GM19372 (cell line): ENCODE data around the gene RASGRF1.
"Not testable (repeated sequence)": the region's sequence is repeated elsewhere in the genome, so short reads cannot be mapped to it uniquely, and the experiment has no call there.

Experiments used
- ATAC-seq: cut with Tn5 transposase; IDR thresholded peaks from one replicate; pipeline ENCODE4 v1.9.1; 2021; ENCODE audit warnings: mild to moderate bottlenecking, low read depth, moderate library complexity; ENCODE audit not compliant: unreplicated experiment

RASGRF1 gene

DNA sequence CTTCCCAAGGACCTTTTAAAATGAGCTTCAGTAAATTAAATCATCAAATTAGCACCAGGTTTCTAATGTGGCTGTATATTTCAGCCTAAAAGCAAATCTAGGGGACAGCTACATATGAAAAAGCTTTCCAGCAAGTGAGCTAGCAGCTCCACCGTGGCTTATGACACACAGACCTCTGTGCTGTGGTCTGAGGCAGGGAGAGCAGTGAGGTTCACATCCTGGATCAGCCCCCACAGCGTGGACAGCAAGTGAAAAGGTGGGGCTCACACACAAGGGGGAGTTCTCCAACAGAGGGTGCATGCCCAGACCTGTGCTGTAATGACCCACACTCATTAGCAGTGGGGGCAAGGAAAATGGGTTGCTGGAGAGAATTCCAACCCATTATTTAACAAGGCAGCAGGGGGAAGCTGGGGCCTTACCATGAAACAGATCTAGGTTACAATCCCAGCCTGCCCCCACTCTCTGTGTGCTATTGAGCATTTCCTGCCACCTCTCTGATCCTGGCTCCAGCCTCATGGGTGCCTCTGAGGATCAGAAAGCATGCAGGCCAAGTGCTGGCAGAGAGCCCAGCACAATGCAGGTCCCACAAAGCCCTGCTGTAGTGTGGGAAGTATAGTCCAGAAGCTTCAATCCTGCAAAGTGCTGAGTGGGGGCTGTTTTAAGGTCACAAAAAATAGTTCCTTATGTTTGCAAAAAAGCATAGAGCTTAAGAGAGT, 48.2 kb downstream of the RASGRF1 start:
- ATAC-seq = no peak

DNA sequence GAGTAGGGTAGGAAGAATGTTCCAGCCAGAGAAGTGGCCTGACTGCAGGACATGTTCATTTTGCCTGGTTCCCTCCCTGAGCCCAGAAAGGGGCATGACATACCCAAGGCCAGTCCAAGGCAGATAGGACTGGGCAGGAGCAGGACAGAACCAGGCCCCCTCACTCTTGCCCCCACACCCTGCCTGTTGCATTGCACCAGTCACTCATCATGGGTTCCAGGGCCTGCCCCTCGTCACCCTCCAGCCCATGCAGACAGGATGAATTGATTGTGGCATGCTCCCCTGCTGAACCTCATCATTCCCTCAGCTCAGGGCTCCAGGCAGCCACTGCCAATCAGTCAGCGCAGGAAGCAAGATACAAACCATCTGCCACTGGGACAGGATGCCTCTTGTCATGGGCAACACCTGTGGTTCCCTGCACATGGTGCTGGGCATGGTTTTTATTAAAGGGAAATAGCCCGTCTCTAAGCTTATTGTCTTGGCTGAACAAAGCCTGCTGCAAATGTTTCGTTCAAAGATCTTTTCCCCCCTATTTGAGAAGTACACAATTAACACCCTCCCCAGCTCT, 48.9 kb downstream of the RASGRF1 start:
- ATAC-seq = no peak

GRCh38 chr15:79037848-79038247, 52.7 kb downstream of the RASGRF1 start:
- ATAC-seq = no peak

DNA sequence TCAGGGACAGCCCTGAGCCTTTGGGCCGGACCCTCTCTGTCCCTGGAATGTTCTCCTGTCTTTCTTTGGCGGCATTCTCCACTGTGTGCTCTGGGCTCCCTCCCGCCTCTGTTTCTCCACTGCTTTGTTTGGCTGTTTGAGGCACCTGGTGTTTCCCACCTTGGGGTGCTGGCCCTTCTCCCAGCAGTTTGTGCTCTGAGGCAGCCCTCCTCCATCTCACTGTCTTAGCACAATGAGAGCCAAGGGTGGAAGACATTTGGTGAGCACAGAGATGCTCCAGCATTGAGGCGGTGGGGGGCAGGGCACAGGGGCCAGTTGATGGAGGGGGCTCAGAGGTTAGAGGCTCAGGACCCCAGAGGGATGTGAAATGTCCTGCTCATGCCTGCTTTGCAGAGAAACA, 54.3 kb downstream of the RASGRF1 start:
- ATAC-seq = no peak

DNA sequence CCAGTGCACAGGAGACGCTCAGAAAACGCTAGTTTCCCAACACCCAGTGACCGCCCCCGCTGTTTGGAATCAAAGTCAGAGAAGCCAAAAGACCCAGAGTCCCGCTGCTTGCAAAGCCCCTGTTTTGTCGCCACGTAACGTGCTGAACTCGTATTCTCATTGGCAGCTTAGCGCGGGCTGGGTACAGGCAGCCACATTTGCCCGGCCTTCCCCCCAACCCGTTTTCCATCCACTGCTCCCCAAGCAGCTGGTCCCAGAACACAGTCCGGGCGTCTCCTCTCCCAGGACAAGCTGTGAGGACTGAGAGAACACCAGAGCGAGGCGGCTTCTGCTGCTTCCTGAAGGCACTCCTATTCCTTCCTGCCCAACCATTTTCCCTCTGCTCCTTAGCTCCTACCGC, 54.8 kb downstream of the RASGRF1 start:
- ATAC-seq = no peak

- no peak for ATAC-seq
Measured at GRCh38 chr15:79035111-79035601, 55.4 kb downstream of the RASGRF1 start.

- ATAC-seq = no peak
Measured at GRCh38 chr15:79034284-79034683, 56.3 kb downstream of the RASGRF1 start.

GRCh38 chr15:79032656-79033055, 57.9 kb downstream of the RASGRF1 start:
- no peak for ATAC-seq

DNA sequence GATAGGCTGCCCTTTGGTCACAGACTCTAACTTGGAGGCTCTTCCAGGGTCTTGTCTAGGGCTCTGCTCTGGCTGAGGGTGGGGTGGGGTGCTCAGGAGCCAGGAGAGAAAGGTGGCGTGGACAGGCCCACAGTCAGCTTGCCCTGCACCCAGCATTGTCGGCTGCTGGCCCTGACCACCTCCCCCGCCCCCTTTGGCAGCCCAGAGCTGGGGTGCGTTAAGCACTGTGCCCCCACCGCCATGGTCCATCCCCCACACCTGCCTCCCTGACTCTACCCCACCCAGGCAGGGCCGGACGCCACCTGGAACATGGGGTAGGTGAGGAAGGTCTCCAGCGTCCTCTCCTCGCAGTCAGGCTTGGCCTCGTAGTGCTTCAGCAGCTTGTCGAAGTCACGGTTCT, 58.8 kb downstream of the RASGRF1 start:
- ATAC-seq = no peak

DNA sequence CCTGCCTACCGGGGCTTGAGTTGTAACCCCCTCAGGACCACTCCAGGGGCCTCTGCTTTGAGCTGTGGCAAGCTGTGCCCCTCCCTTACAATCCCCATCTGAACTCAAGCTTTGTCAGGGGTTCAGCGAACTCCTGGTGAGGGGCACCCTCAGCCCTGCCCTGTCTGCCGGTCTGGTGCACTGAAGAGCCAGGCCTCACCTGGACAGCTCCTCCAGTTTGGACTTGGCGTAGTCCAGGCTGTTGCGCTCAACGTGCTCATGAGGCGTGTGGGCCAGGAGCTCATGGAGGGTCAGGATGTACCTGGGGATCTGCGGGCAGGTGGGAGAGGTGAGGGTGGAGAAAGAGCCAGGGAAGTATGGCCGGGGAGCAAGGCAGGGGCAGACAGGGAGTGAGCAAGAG, 59.4 kb downstream of the RASGRF1 start:
- ATAC-seq = no peak

GRCh38 chr15:79030470-79030869, 60.1 kb downstream of the RASGRF1 start:
- ATAC-seq = no peak

DNA sequence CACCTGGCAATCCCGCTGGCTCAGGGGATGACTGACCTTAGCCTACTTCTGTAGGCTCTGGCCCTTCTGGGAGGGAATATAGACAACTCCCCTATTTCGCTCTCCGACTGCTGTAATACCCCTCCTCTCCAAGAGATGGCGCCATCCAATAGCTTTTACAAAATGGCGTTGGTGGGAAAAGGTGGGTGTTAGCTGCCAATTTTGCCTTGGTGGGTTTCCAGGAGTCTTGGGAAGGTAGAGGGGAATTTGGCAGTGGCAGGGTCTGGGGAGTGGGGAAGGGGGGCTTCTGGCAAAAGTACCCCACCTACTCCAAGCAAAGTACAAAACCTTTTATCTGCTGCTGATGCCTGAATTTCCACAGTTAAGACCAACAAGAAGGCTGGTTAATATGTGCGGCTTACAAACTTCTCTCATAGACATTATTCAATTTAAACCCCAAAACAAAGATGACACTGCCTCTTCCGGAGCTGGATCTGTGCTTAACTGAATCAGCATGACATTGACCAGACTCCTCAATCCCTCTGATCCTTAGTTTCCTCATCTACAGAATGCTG, 62.1 kb downstream of the RASGRF1 start:
- no peak for ATAC-seq

DNA sequence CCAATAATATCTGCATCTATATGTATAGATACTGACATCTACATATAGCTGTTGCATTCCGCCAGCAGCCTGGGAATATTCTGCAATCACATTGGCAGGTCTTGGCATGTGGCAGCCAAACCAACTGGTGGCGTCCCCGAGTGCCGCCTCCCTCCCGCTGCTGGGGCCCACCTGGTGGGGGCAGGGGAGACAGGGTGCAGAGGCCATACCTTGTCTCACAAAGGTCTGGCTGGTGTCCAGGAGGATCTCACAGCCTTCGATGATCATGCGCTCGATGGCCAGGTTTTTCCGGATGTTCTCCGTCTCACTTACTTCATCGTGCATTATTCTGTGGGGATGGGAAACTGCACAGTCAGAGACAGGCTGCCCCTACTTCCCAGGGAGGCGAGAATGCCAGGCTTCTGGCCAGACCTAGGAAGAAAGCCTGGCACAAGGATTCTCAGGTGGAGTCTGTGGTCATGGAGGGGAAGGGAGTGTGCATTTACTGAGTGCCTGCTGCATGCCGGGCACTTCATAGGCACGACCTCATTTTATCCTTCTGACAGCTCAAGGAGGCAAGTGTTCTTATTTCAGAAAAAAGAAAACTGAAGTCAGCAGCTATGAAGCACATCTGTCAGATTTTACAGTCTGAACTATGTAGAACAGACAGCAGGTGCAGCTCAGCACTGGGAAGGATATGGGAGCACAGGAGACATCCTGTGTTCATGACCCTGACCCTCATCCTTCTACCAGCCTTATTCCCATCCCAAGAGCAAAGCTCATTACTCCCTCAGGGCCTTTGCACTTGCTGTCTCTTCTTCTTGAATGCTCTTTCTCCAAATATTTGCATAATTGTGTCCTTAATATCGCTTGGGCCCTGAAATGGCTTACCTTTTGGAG, 62.8 kb downstream of the RASGRF1 start:
- no peak for ATAC-seq

GRCh38 chr15:79025802-79026201, 64.8 kb downstream of the RASGRF1 start:
- no peak for ATAC-seq

DNA sequence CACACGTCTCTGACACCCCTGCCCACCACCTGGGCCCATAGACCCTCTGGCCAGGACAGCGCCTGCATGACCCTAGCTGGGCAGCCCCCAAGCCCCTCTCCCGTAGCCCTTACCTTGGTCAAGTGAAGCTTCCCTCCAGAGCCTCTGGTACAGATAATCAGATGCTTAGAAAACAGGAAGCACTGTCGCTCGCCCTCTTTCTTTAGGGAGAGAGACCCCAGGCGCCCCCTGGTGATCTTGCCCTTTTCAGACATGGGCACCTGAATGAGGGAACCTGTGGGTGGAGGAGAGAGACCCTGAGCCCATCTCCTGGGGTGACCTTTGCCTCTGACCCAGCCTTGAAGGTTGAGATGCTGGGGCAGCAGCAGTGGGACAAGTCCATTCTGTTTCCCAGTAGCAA, 65.4 kb downstream of the RASGRF1 start:
- ATAC-seq = no peak

DNA sequence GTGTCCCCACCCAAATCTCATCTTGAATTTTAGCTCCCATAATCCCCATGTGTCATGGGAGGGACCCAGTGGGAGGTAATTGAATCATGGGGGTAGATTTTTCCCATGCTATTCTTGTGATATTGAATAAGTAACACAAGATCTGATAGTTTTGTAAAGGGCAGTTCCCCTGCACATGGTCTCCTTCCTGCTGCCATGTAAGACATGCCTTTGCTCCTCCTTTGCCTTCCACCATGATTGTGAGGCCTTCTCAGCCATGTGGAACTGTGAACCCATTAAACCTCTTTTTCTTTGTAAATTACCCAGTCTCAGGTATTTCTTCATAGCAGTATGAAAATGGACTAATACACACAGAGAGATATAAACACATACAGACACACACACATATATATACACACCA, 66.1 kb downstream of the RASGRF1 start:
- not testable (repeated sequence) for ATAC-seq

- ATAC-seq = no peak
Measured at GRCh38 chr15:79023918-79024317, 66.7 kb downstream of the RASGRF1 start.

DNA sequence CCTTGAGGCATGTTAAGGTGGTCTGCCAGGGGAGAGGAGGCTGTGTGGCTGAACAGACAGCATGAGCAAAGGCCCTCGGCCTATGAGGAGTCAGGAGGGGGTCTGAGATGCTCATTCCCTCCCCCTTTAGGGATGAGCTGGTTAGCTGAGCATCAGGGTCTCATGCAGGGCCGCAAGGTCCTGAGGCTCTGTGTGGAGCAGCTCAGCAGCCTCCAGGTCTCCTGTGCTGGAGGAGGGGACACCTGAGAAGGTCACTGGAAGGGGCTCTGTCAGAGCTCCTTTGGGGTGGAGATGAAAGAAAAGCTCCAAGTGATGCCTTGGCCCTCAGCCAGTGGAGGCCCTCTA, 67.1 kb downstream of the RASGRF1 start:
- no peak for ATAC-seq

DNA sequence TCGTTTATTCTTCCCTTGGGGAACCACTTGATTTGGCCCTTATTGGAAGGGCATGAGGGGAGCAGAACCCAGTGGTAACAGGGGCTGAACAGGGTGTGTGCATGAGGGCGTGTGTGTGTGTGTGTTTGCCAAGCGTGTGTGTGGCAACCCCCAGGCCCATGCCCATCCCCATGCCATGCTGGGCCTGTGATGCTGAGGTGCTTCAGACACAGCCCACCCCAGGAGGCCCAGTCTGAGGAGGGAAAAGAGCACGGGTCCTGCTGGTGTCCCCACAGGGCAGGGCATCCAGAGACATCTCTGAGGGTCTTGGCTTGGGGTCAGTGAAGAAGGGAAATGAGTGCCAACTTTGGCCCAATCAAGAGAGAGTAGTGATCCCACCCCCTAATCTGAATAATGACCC, 71.6 kb downstream of the RASGRF1 start:
- no peak for ATAC-seq

DNA sequence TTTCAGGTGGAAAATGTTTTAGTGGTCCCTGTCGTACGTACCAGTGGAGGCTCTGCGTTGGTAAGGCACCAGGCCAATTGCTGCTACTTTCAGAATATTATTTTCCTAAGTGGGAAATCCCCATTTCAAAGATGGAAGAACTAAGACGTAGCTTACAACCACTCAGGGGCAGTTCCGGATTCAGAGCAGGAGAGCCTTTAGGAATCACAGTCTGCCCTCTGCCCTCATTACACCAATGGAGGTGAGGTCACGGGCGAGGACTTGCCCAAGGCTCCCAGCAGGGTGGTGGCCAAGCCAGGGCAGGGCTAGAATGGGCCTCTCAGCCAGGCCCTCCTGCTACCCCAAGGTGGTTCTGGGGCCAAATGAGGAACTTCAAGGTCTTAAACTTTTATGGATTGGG, 72.6 kb downstream of the RASGRF1 start:
- ATAC-seq = no peak

DNA sequence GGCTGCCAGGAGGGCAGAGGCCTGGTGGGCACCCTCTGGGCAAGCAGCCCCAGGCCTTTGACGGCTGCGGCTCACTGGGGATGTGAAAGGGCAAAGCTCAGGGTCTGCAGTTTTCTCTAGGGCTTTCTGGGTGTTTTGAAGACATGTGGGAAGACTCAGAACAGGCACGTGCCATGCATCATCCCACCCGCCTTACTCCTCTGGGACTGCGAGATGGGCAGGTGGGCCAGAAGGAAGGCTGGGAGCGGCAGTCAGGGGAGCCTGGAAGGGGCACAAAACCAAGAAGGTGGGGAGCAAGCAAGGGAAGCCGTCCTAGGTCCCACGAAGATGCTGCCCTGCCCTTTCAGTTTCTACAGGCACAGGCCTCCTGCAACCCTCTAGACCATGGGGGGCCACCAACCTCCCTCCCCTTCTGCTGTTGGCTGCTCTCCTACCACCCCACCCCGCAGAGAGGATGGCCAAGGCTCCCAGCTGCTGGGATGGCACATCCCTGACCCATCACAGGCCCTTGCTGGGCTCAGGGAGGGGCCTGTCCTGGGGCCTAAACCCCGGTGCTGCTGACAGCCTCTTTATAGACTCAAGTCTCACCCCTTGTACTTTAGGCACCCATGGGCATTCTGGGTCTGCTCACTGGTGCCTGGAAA, 73.9 kb downstream of the RASGRF1 start:
- ATAC-seq = no peak
